Gastroesophageal sphincter (tissue), 3 donors: ENCODE data around the gene KIF5C.

Experiments used
- CTCF ChIP-seq, 4 experiments: fragments of 200-600 bp in 2 of 4; fragments of 450-650 bp in 2 of 4; sonication (generic) in 1 of 4; IDR thresholded peaks; one replicate each; pipeline ENCODE4 v1.5.1; 2017 to 2019; ENCODE audit warnings: antibody characterized with exemption in 4 of 4, mild to moderate bottlenecking in 2 of 4, moderate library complexity in 2 of 4
- EP300 ChIP-seq: sonication (generic); formaldehyde crosslinking; IDR thresholded peaks from one replicate; pipeline ENCODE4 v1.6.1; 2017; ENCODE audit warnings: antibody characterized with exemption, mild to moderate bottlenecking
- POLR2A ChIP-seq, 2 donors: fragments of 450-650 bp; IDR thresholded peaks; one replicate each; pipeline ENCODE4 v1.6.1; 2017; ENCODE audit warnings: antibody characterized with exemption in 2 of 2, mild to moderate bottlenecking in 2 of 2, moderate library complexity in 1 of 2
- POLR2AphosphoS5 ChIP-seq: sonication (generic); formaldehyde crosslinking; IDR thresholded peaks from one replicate; pipeline ENCODE4 v1.6.1; 2017; ENCODE audit warnings: antibody characterized with exemption

- TF ChIP-seq POLR2A (IDR thresholded peaks at IDR 0.05) = no peak
- TF ChIP-seq POLR2AphosphoS5 = no peak
- TF ChIP-seq CTCF (IDR thresholded peaks at IDR 0.05) = no peak
- TF ChIP-seq EP300 = no peak
Measured at GRCh38 chr2:148939271-148939670, 64.2 kb downstream of the KIF5C start.
